Large intestine (tissue), 12 donors: Measurements from ENCODE around the gene TIMP3. TPM values are rescaled to one million over a fixed set of nuclear protein-coding genes. Genes with fewer than 3 reads are reported as not detected.
"Not testable (repeated sequence)": the region's sequence is repeated elsewhere in the genome, so short reads cannot be mapped to it uniquely, and the experiment has no call there.

Experiments
- DNase-seq, 2 donors: peaks; one replicate each; pipeline versions ENCODE4 v3.0.0 to v3.0.0-alpha.2; 2013
- H3K27ac ChIP-seq: one replicate; pipeline ENCODE4 v1.5.1; 2013; ENCODE audit warnings: low read length
- H3K27me3 ChIP-seq: 2 replicates; pipeline ENCODE4 v1.6.1; 2013; ENCODE audit warnings: low read length; ENCODE audit not compliant: control insufficient read depth, insufficient read depth
- H3K36me3 ChIP-seq: 2 replicates; pipeline ENCODE4 v1.6.1; 2013; ENCODE audit warnings: low read length; ENCODE audit not compliant: control insufficient read depth, insufficient read depth
- H3K4me1 ChIP-seq: one replicate; pipeline ENCODE4 v1.6.1; 2013; ENCODE audit warnings: low read length; ENCODE audit not compliant: control insufficient read depth, insufficient read depth
- H3K4me3 ChIP-seq: one replicate; pipeline ENCODE4 v1.5.1; 2013; ENCODE audit warnings: low read length
- H3K9me3 ChIP-seq: one replicate; pipeline ENCODE4 v1.6.1; 2013; ENCODE audit warnings: mild to moderate bottlenecking, low read depth, low read length, moderate library complexity; ENCODE audit not compliant: control insufficient read depth
- WGBS: methylation state at CpG from one replicate; pipeline ENCODE4 v1.1.5; 2013; ENCODE audit warnings: low lambda C conversion rate; ENCODE audit not compliant: insufficient coverage; 5-methylcytosine and 5-hydroxymethylcytosine counted together
- long read RNA-seq, 11 donors: transcript quantifications; one replicate each; lab custom pipeline, GENCODE V29; 2026
- polyA plus RNA-seq: library from polyadenylated mRNA; unstranded; fragments of 120-200 nt; gene quantifications from one replicate; pipeline ENCODE4 v1.2.1, GENCODE V29; 2013

Gene TIMP3
- 52.6 TPM for polyA plus RNA-seq
- long read RNA-seq, donor 1, full-length matches to known transcripts, result 7 of 7 reads
- long read RNA-seq, donor 1, partial matches to known transcripts, result 0 of 7 reads
- long read RNA-seq, donor 1, other reads (novel, unspliced or antisense), result 0 of 7 reads
- long read RNA-seq, donor 2, full-length matches to known transcripts, result 37 of 37 reads
- long read RNA-seq, donor 2, partial matches to known transcripts, result 0 of 37 reads
- long read RNA-seq, donor 2, other reads (novel, unspliced or antisense), result 0 of 37 reads
- long read RNA-seq, donor 3, full-length matches to known transcripts, result 19 of 19 reads
- long read RNA-seq, donor 3, partial matches to known transcripts, result 0 of 19 reads
- long read RNA-seq, donor 3, other reads (novel, unspliced or antisense), result 0 of 19 reads
- long read RNA-seq, donor 4, full-length matches to known transcripts, result 1 of 1 reads
- long read RNA-seq, donor 4, partial matches to known transcripts, result 0 of 1 reads
- long read RNA-seq, donor 4, other reads (novel, unspliced or antisense), result 0 of 1 reads
- long read RNA-seq, donor 5, full-length matches to known transcripts, result 17 of 17 reads
- long read RNA-seq, donor 5, partial matches to known transcripts, result 0 of 17 reads
- long read RNA-seq, donor 5, other reads (novel, unspliced or antisense), result 0 of 17 reads
- long read RNA-seq, donor 6, full-length matches to known transcripts, result 29 of 29 reads
- long read RNA-seq, donor 6, partial matches to known transcripts, result 0 of 29 reads
- long read RNA-seq, donor 6, other reads (novel, unspliced or antisense), result 0 of 29 reads
- long read RNA-seq, donor 7, full-length matches to known transcripts, result 29 of 29 reads
- long read RNA-seq, donor 7, partial matches to known transcripts, result 0 of 29 reads
- long read RNA-seq, donor 7, other reads (novel, unspliced or antisense), result 0 of 29 reads
- long read RNA-seq, donor 8, full-length matches to known transcripts, result 30 of 45 reads
- long read RNA-seq, donor 8, partial matches to known transcripts, result 15 of 45 reads
- long read RNA-seq, donor 8, other reads (novel, unspliced or antisense), result 0 of 45 reads
- long read RNA-seq, donor 9, full-length matches to known transcripts, result 15 of 25 reads
- long read RNA-seq, donor 9, partial matches to known transcripts, result 10 of 25 reads
- long read RNA-seq, donor 9, other reads (novel, unspliced or antisense), result 0 of 25 reads
- long read RNA-seq, donor 10, full-length matches to known transcripts, result 23 of 23 reads
- long read RNA-seq, donor 10, partial matches to known transcripts, result 0 of 23 reads
- long read RNA-seq, donor 10, other reads (novel, unspliced or antisense), result 0 of 23 reads
- long read RNA-seq, donor 11, full-length matches to known transcripts, result 20 of 20 reads
- long read RNA-seq, donor 11, partial matches to known transcripts, result 0 of 20 reads
- long read RNA-seq, donor 11, other reads (novel, unspliced or antisense), result 0 of 20 reads

GRCh38 chr22:32801537-32802236 lies at the start of gene TIMP3:
TSS of gene TIMP3 (plus strand) at chr22:32801705. CDS start at chr22:32802002, 297 bp downstream.
- H3K27ac ChIP-seq, result peak within 1 kb of the TSS; percentile 63
- H3K27me3 ChIP-seq, result no peaks in the 10 kb centered on the region
- peaks cover 18% of the 10 kb centered on the region for H3K4me1 ChIP-seq
- no peaks in the 10 kb centered on the region for H3K9me3 ChIP-seq
- no peaks in the 10 kb centered on the region for H3K36me3 ChIP-seq
- WGBS, result no CpG with 5 or more reads among the region's 72 CpGs
- peak within 1 kb of the TSS; percentile 54 for H3K4me3 ChIP-seq
- DNase-seq, result peak; percentile 67 to 82

GRCh38 chr22:32752326-32752725 lies 49.2 kb upstream of the TIMP3 start:
- Histone ChIP-seq H3K36me3 (no peaks in the 10 kb centered on the region), H3K27me3 (no peaks in the 10 kb centered on the region), H3K27ac (no peak overlapping the region), H3K9me3 (no peaks in the 10 kb centered on the region), H3K4me1 (peaks cover 22% of the 10 kb centered on the region), H3K4me3 (no peak overlapping the region)
- no CpG with 5 or more reads among the region's 9 CpGs for WGBS
- no peak for DNase-seq

- DNase-seq, result no peak
- H3K27me3 ChIP-seq, result no peaks in the 10 kb centered on the region
- no peaks in the 10 kb centered on the region for H3K9me3 ChIP-seq
- H3K4me1 ChIP-seq, result peaks cover 22% of the 10 kb centered on the region
- H3K36me3 ChIP-seq, result no peaks in the 10 kb centered on the region
- H3K4me3 ChIP-seq, result no peak overlapping the region
- WGBS, result no CpG with 5 or more reads among the region's 11 CpGs
- no peak overlapping the region for H3K27ac ChIP-seq
Measured at GRCh38 chr22:32752816-32753520, 48.5 kb upstream of the TIMP3 start.

- no peaks in the 10 kb centered on the region for H3K36me3 ChIP-seq
- DNase-seq, result no peak
- peaks cover 22% of the 10 kb centered on the region for H3K4me1 ChIP-seq
- no peaks in the 10 kb centered on the region for H3K9me3 ChIP-seq
- whole genome bisulfite sequencing, result 93% methylated on average over 2 of the region's 6 CpGs
- no peaks in the 10 kb centered on the region for H3K27me3 ChIP-seq
- peak overlapping the region; percentile 39 for H3K27ac ChIP-seq
- no peak overlapping the region for H3K4me3 ChIP-seq
Measured at GRCh38 chr22:32753591-32753990, 47.9 kb upstream of the TIMP3 start.

GRCh38 chr22:32754413-32755041 lies 47.0 kb upstream of the TIMP3 start:
- Histone ChIP-seq H3K36me3 (no peaks in the 10 kb centered on the region), H3K9me3 (no peaks in the 10 kb centered on the region), H3K4me3 (no peak overlapping the region), H3K27me3 (no peaks in the 10 kb centered on the region), H3K27ac (peak overlapping the region; percentile 60), H3K4me1 (peaks cover 22% of the 10 kb centered on the region)
- no CpG with 5 or more reads among the region's 6 CpGs for WGBS
- peak; percentile 90 to 97 for DNase-seq

GRCh38 chr22:32757086-32757762 lies 44.3 kb upstream of the TIMP3 start:
- no CpG with 5 or more reads among the region's 14 CpGs for WGBS
- peaks cover 22% of the 10 kb centered on the region for H3K4me1 ChIP-seq

GRCh38 chr22:32758866-32759385 lies 42.6 kb upstream of the TIMP3 start:
- no peaks in the 10 kb centered on the region for H3K9me3 ChIP-seq
- DNase-seq, result no peak
- WGBS, result no CpG with 5 or more reads among the region's 3 CpGs

More at GRCh38 chr22:32757086-32757762, 44.3 kb upstream of the TIMP3 start:
- H3K36me3 ChIP-seq, H3K9me3 ChIP-seq, H3K27me3 ChIP-seq, H3K4me3 ChIP-seq, H3K27ac ChIP-seq, DNase-seq: not testable (repeated sequence)

GRCh38 chr22:32760396-32760795 lies 41.1 kb upstream of the TIMP3 start:
- H3K4me1 ChIP-seq, result peaks cover 2% of the 10 kb centered on the region
- H3K27ac ChIP-seq, result no peak overlapping the region
- H3K9me3 ChIP-seq, result no peaks in the 10 kb centered on the region
- H3K36me3 ChIP-seq, result no peaks in the 10 kb centered on the region
- H3K4me3 ChIP-seq, result no peak overlapping the region
- peaks cover 3% of the 10 kb centered on the region for H3K27me3 ChIP-seq
- no CpG with 5 or more reads among the region's 6 CpGs for WGBS
- no peak for DNase-seq

More at GRCh38 chr22:32758866-32759385, 42.6 kb upstream of the TIMP3 start:
- Histone ChIP-seq H3K4me3 (no peak overlapping the region), H3K27ac (no peak overlapping the region), H3K4me1 (peaks cover 13% of the 10 kb centered on the region), H3K27me3 (no peaks in the 10 kb centered on the region), H3K36me3 (no peaks in the 10 kb centered on the region)
